Gastroesophageal sphincter (tissue), 4 donors: ENCODE data around the gene NCKAP5. TPM values are rescaled to one million over a fixed set of nuclear protein-coding genes. Genes with fewer than 3 reads are reported as not detected.

ENCODE experiments used
- ATAC-seq: fragments of 150-250 bp; one replicate; pipeline ENCODE4 v1.9.1; 2016; ENCODE audit warnings: mild to moderate bottlenecking, moderate library complexity
- H3K27ac ChIP-seq, 4 donors: fragments of 200-600 bp; sonication (generic) in 3 of 4; 1 replicate in 3 of 4; 2 replicates in 1 of 4; pipeline ENCODE4 v1.5.1; 2016 to 2019
- H3K27me3 ChIP-seq: fragments of 200-600 bp; sonication (generic); one replicate; pipeline ENCODE4 v1.5.1; 2019
- H3K36me3 ChIP-seq, 2 donors: fragments of 200-600 bp; sonication (generic); one replicate each; pipeline ENCODE4 v1.5.1; 2019; ENCODE audit warnings: control low read depth in 1 of 2
- H3K4me1 ChIP-seq, 3 donors: fragments of 200-600 bp; sonication (generic); 1 replicate in 2 of 3; 2 replicates in 1 of 3; pipeline ENCODE4 v1.5.1; 2016 to 2019; ENCODE audit warnings: control low read depth in 2 of 3
- H3K4me3 ChIP-seq, 2 donors: fragments of 200-600 bp; sonication (generic); one replicate each; pipeline ENCODE4 v1.5.1; 2019; ENCODE audit warnings: mild to moderate bottlenecking in 1 of 2, moderate library complexity in 1 of 2
- H3K9me3 ChIP-seq, 3 donors: fragments of 200-600 bp; sonication (generic); one replicate each; pipeline ENCODE4 v1.5.1; 2017 to 2019; ENCODE audit warnings: control low read depth in 2 of 3
- CTCF ChIP-seq, 4 experiments: fragments of 200-600 bp in 2 of 4; fragments of 450-650 bp in 2 of 4; sonication (generic) in 1 of 4; IDR thresholded peaks; one replicate each; pipeline ENCODE4 v1.5.1; 2017 to 2019; ENCODE audit warnings: antibody characterized with exemption in 4 of 4, mild to moderate bottlenecking in 2 of 4, moderate library complexity in 2 of 4
- EP300 ChIP-seq: sonication (generic); formaldehyde crosslinking; IDR thresholded peaks from one replicate; pipeline ENCODE4 v1.6.1; 2017; ENCODE audit warnings: antibody characterized with exemption, mild to moderate bottlenecking
- POLR2A ChIP-seq, 2 donors: fragments of 450-650 bp; IDR thresholded peaks; one replicate each; pipeline ENCODE4 v1.6.1; 2017; ENCODE audit warnings: antibody characterized with exemption in 2 of 2, mild to moderate bottlenecking in 2 of 2, moderate library complexity in 1 of 2
- POLR2AphosphoS5 ChIP-seq: sonication (generic); formaldehyde crosslinking; IDR thresholded peaks from one replicate; pipeline ENCODE4 v1.6.1; 2017; ENCODE audit warnings: antibody characterized with exemption
- WGBS, 2 donors: methylation state at CpG; one replicate each; pipeline ENCODE4 v1.1.5; 2018; ENCODE audit warnings: low coverage in 1 of 2; 5-methylcytosine and 5-hydroxymethylcytosine counted together
- total RNA-seq, 4 donors: library from RNA; depleted of rRNA; stranded (reverse); fragments of >200 nt; gene quantifications; one replicate each; pipeline ENCODE4 v1.1.0, GENCODE V29; 2016

NCKAP5 gene
- total RNA-seq, 4 donors from 2014 or later, result 0.16 to 0.57 (median 0.33) TPM

- 70 to 72% methylated on average over 2 to 3 of the region's 4 CpGs for WGBS, 2 donors
- ATAC-seq, result no peak
- H3K27me3 ChIP-seq, result no peaks in the 10 kb centered on the region
Observed at GRCh38 chr2:133504566-133505505, 63.4 kb downstream of the NCKAP5 start.

GRCh38 chr2:133503927-133504326 is 64.3 kb downstream of the NCKAP5 start:
- no peaks in the 10 kb centered on the region for H3K9me3 ChIP-seq
- no peaks in the 10 kb centered on the region for H3K27me3 ChIP-seq
- no peak for TF ChIP-seq POLR2AphosphoS5
- TF ChIP-seq CTCF (IDR thresholded peaks at IDR 0.05), result no peak
- TF ChIP-seq POLR2A (IDR thresholded peaks at IDR 0.05), result no peak
- TF ChIP-seq EP300, result no peak
- no peak for ATAC-seq
- no peak overlapping the region for H3K4me3 ChIP-seq
- 44% methylated on average over 1 of the region's 1 CpG; no CpG with 5 or more reads in 1 of the 2 donors for whole genome bisulfite sequencing, 2 donors
- no peak overlapping the region for H3K27ac ChIP-seq
- H3K4me1 ChIP-seq, result peaks cover 0 to 12% (median 0%) of the 10 kb centered on the region in 3 donors
- H3K36me3 ChIP-seq, result no peaks in the 10 kb centered on the region

More at GRCh38 chr2:133504566-133505505, 63.4 kb downstream of the NCKAP5 start:
- Histone ChIP-seq H3K36me3 (no peaks in the 10 kb centered on the region), H3K4me1 (peaks cover 0 to 12% (median 0%) of the 10 kb centered on the region in 3 donors), H3K27ac (no peak overlapping the region), H3K9me3 (no peaks in the 10 kb centered on the region), H3K4me3 (no peak overlapping the region)
- TF ChIP-seq POLR2AphosphoS5 (no peak), POLR2A (IDR thresholded peaks at IDR 0.05) (no peak)

GRCh38 chr2:133503323-133503722 is 64.9 kb downstream of the NCKAP5 start:
- ATAC-seq, result no peak
- no peak overlapping the region for H3K4me3 ChIP-seq
- WGBS, 2 donors, result 91 to 100% methylated on average over 1 of the region's 1 CpG
- H3K27ac ChIP-seq, result no peak overlapping the region
- no peaks in the 10 kb centered on the region for H3K9me3 ChIP-seq
- TF ChIP-seq POLR2AphosphoS5 (no peak), CTCF (IDR thresholded peaks at IDR 0.05) (no peak), POLR2A (IDR thresholded peaks at IDR 0.05) (no peak), EP300 (no peak)
- no peaks in the 10 kb centered on the region for H3K27me3 ChIP-seq
- no peaks in the 10 kb centered on the region for H3K36me3 ChIP-seq
- H3K4me1 ChIP-seq, result peaks cover 0 to 12% (median 0%) of the 10 kb centered on the region in 3 donors

GRCh38 chr2:133502678-133503077 is 65.6 kb downstream of the NCKAP5 start:
- no peaks in the 10 kb centered on the region for H3K36me3 ChIP-seq
- WGBS, 2 donors, result 91 to 93% methylated on average over 6 of the region's 7 CpGs

More at GRCh38 chr2:133502678-133503077, 65.6 kb downstream of the NCKAP5 start:
- TF ChIP-seq CTCF (IDR thresholded peaks at IDR 0.05) (no peak), POLR2AphosphoS5 (no peak), EP300 (no peak), POLR2A (IDR thresholded peaks at IDR 0.05) (no peak)
- Histone ChIP-seq H3K27ac (no peak overlapping the region), H3K27me3 (no peaks in the 10 kb centered on the region), H3K4me3 (no peak overlapping the region), H3K4me1 (peaks cover 0 to 12% (median 0%) of the 10 kb centered on the region in 3 donors), H3K9me3 (no peaks in the 10 kb centered on the region)
- ATAC-seq, result no peak
